ENCODE results near the gene SLC25A44. TPM values are rescaled to one million over a fixed set of nuclear protein-coding genes. Genes with fewer than 3 reads are reported as not detected.
A peak's percentile ranks its signal among the peaks of the same experiment; 100 is the strongest.

Gene SLC25A44
- total RNA-seq, 1 experiment from 2014 or later: 32.5 TPM

GRCh38 chr1:156191292-156191964 is 2.5 kb upstream of the SLC25A44 start:
- Mint-ChIP-seq H3K4me3 (ENCODE audit: low read depth, unreplicated experiment) (no peak overlapping the region), H3K9me3 (ENCODE audit: low read depth, unreplicated experiment) (peaks cover 2% of the 10 kb centered on the region), H3K27ac (ENCODE audit: unreplicated experiment) (no peak overlapping the region), H3K27me3 (ENCODE audit: unreplicated experiment) (peaks cover 7% of the 10 kb centered on the region), H3K36me3 (ENCODE audit: insufficient read depth, unreplicated experiment) (peaks cover 17% of the 10 kb centered on the region), H3K4me1 (ENCODE audit: low read depth, unreplicated experiment) (peaks cover 29% of the 10 kb centered on the region)
- CTCF ChIA-PET: no interaction called here
- DNase-seq: no peak
- TF ChIP-seq CTCF (IDR thresholded peaks at IDR 0.05; ENCODE audit: unreplicated experiment): no peak
- no TSS peak for BruUV-seq (replicated peaks)
- intact Hi-C loops (cut with micrococcal nuclease; ENCODE audit: unreplicated experiment): no loop called here

- Mint-ChIP-seq H3K4me3 (ENCODE audit: low read depth, unreplicated experiment) (peak overlapping the region; percentile 95), H3K36me3 (ENCODE audit: insufficient read depth, unreplicated experiment) (peaks cover 17% of the 10 kb centered on the region), H3K4me1 (ENCODE audit: low read depth, unreplicated experiment) (peaks cover 30% of the 10 kb centered on the region), H3K27ac (ENCODE audit: unreplicated experiment) (peak overlapping the region; percentile 85), H3K27me3 (ENCODE audit: unreplicated experiment) (peaks cover 7% of the 10 kb centered on the region), H3K9me3 (ENCODE audit: low read depth, unreplicated experiment) (no peaks in the 10 kb centered on the region)
- BruUV-seq (replicated peaks): no TSS peak
- CTCF ChIA-PET: interaction anchor here (1.0 to 1.6 kb wide), 3 partner anchors 32 to 249 kb away, joined by 3 to 18 read pairs (median 14); no protein-coding TSS in a partner anchor
- intact Hi-C loops (cut with micrococcal nuclease; ENCODE audit: unreplicated experiment): no loop called here
- DNase-seq: no peak
- no peak for TF ChIP-seq CTCF (IDR thresholded peaks at IDR 0.05; ENCODE audit: unreplicated experiment)
Measured at GRCh38 chr1:156193208-156193487, 756 bp upstream of the SLC25A44 start.

GRCh38 chr1:156194300-156194652 is 372 bp downstream of the SLC25A44 start:
- peak overlapping the region; percentile 85 for H3K27ac Mint-ChIP-seq (ENCODE audit: unreplicated experiment)
- no peak for TF ChIP-seq CTCF (IDR thresholded peaks at IDR 0.05; ENCODE audit: unreplicated experiment)
- CTCF ChIA-PET: interaction anchor here (1.1 to 1.6 kb wide), 3 partner anchors 19 to 48 kb away, joined by 14 to 18 read pairs (median 15); partner anchors contain the start of gene PMF1
- peaks cover 7% of the 10 kb centered on the region for H3K27me3 Mint-ChIP-seq (ENCODE audit: unreplicated experiment)
- H3K4me3 Mint-ChIP-seq (ENCODE audit: low read depth, unreplicated experiment): peak overlapping the region; percentile 95
- BruUV-seq (replicated peaks): TSS peak; percentile 66
- intact Hi-C loops (cut with micrococcal nuclease; ENCODE audit: unreplicated experiment): no loop called here
- peaks cover 30% of the 10 kb centered on the region for H3K4me1 Mint-ChIP-seq (ENCODE audit: low read depth, unreplicated experiment)
- peaks cover 17% of the 10 kb centered on the region for H3K36me3 Mint-ChIP-seq (ENCODE audit: insufficient read depth, unreplicated experiment)
- H3K9me3 Mint-ChIP-seq (ENCODE audit: low read depth, unreplicated experiment): no peaks in the 10 kb centered on the region
- no peak for DNase-seq

GRCh38 chr1:156195853-156196252 is 1.9 kb downstream of the SLC25A44 start:
- no peak for DNase-seq
- H3K9me3 Mint-ChIP-seq (ENCODE audit: low read depth, unreplicated experiment): no peaks in the 10 kb centered on the region
- H3K27me3 Mint-ChIP-seq (ENCODE audit: unreplicated experiment): no peaks in the 10 kb centered on the region
- CTCF ChIA-PET: no interaction called here
- intact Hi-C loops (cut with micrococcal nuclease; ENCODE audit: unreplicated experiment): no loop called here
- no peak overlapping the region for H3K27ac Mint-ChIP-seq (ENCODE audit: unreplicated experiment)
- BruUV-seq (replicated peaks): no TSS peak
- TF ChIP-seq CTCF (IDR thresholded peaks at IDR 0.05; ENCODE audit: unreplicated experiment): no peak
- H3K36me3 Mint-ChIP-seq (ENCODE audit: insufficient read depth, unreplicated experiment): peaks cover 17% of the 10 kb centered on the region
- no peak overlapping the region for H3K4me3 Mint-ChIP-seq (ENCODE audit: low read depth, unreplicated experiment)
- peaks cover 30% of the 10 kb centered on the region for H3K4me1 Mint-ChIP-seq (ENCODE audit: low read depth, unreplicated experiment)

Measured in Calu3 (cell line).